Measurements from ENCODE around the gene BTG3.

Gene BTG3

GRCh38 chr21:17585875-17586450 is 26.7 kb downstream of the BTG3 start:
- DNase-seq (ENCODE audit: low read depth), result no peak

DNA sequence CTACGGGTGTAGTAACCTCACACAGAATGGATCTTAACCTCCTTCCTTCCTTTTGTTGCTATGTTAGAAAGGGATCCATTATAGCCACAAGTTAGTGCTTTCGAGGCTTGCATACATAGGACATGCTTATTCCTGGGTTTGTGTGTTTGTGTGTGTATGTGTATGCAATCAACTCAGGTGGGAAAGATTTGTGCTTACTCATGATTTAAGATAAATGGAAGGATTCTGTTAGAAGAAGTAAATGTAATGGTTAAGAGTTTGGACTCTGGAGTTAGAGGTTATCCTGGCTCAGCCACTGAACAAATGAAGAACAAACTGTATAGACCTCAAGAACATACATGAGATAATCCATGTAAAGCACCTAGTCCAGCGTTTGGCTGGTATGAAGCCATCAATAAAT is 28.8 kb downstream of the BTG3 start:
- no peak for DNase-seq (ENCODE audit: low read depth)

DNA sequence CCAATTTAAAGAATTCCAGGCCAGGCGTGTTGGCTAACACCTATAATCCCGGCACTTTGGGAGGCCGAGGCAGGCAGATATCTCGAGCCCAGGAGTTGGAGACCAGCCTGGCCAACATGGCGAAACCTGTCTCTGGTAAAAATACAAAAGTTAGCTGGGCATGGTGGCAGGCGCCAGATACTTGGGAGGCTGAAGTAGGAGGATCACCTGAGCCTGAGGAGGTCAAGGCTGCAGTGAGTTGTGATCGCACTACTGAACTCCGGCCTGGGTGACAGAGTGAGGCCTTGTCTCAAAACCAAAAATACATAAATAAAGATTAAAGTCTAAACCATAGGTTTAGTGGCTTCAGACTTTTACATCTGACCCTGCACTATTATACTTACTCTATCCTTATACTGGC is 32.4 kb downstream of the BTG3 start:
- no peak for DNase-seq (ENCODE audit: low read depth)

GRCh38 chr21:17578876-17579275 is 33.8 kb downstream of the BTG3 start:
- DNase-seq (ENCODE audit: low read depth), result no peak

GRCh38 chr21:17578162-17578561 is 34.5 kb downstream of the BTG3 start:
- DNase-seq (ENCODE audit: low read depth), result no peak

- no peak for DNase-seq (ENCODE audit: low read depth)
Observed at GRCh38 chr21:17577701-17578100, 35.0 kb downstream of the BTG3 start.

- DNase-seq (ENCODE audit: low read depth), result no peak
Observed at GRCh38 chr21:17576080-17576835, 36.4 kb downstream of the BTG3 start.

DNA sequence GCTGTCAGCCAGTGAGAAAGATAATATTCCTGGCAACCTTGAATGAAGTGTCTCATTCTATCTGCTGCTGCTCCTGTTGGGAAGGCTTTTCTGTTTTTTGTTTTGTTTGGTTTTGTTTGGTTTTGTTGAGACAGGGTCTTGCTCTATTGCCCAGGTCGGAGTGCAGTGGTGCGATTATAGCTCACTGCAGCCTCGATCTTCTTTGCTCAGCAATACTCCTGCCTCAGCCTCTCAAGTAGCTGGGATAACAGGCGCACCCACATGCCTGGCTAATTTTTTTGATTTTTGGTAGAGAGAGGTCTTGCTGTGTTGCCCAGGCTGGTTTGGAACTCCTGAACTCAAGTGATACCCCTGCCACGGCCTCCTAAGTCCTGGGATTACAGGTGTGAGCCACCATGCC is 37.6 kb downstream of the BTG3 start:
- DNase-seq (ENCODE audit: low read depth), result no peak

GRCh38 chr21:17572431-17572830 is 40.3 kb downstream of the BTG3 start:
- DNase-seq (ENCODE audit: low read depth), result no peak

- no peak for DNase-seq (ENCODE audit: low read depth)
Observed at GRCh38 chr21:17570786-17571185, 41.9 kb downstream of the BTG3 start.

DNA sequence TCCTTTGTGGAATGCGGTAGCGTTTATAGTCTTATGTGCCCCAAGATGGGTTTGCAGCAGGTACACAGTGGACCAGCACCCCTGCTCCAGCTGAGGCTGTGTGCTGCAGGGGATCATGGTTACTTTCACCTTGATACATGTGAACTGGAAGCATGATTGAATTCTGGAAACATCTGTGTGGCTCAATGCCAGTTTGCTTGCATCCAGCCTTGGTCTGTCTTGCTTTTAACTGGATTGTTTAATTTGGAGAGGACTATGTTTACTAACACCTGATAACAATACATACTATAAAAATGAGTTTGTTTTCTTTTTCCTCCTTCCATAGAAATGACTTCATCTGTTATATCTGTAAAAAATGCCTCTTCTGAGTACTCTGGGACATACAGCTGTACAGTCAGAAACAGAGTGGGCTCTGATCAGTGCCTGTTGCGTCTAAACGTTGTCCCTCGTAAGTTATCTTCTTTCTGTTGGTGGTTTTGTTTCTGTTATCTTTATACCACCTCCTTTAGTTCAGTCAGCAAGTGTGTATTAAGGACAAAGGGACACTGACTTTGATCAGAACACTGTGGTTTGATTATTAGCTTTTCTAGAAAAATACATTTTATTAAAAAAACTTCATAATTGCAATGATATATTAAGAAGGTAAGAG is 52.2 kb downstream of the BTG3 start:
- DNase-seq (ENCODE audit: low read depth), result no peak

DNA sequence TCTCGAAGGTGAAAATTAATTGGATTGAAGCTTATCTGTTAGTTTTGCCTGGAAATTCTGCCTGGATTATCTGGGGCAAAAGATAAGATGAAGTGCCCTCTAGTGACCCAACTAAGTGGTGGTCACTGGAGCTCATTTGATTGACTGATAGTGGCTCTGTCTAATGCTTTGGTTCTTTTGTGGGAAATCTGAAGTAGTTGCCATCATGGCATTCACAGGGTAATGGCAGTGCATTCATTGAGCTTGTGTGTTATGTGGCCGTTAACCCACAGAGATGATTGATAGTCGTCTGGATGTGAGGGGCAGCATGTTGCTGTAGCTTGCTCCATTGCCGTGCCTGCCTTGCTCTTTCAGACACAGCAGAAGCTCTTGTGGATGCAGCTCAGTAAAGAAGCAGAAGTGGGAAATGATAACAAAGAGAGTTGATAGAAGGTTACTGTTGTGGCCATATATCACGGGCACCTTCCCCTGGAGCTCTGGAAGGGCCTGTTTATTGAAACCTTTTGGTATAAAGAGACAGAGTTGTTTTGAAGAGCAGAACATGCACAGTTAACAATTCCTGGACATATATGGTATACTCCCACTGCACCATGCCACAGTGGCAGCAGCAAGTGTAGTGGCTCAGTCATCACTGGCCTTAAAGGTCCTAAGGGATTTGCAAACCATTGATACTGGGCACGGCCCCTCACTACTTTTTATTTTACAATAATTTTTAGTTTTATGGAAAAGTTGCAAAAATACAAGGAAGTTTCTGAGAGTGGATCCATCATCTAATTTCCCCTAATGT is 57.8 kb downstream of the BTG3 start:
- no peak for DNase-seq (ENCODE audit: low read depth)

- no peak for DNase-seq (ENCODE audit: low read depth)
Observed at GRCh38 chr21:17554120-17554519, 58.6 kb downstream of the BTG3 start.

GRCh38 chr21:17552410-17552809 is 60.3 kb downstream of the BTG3 start:
- DNase-seq (ENCODE audit: low read depth), result no peak

DNA sequence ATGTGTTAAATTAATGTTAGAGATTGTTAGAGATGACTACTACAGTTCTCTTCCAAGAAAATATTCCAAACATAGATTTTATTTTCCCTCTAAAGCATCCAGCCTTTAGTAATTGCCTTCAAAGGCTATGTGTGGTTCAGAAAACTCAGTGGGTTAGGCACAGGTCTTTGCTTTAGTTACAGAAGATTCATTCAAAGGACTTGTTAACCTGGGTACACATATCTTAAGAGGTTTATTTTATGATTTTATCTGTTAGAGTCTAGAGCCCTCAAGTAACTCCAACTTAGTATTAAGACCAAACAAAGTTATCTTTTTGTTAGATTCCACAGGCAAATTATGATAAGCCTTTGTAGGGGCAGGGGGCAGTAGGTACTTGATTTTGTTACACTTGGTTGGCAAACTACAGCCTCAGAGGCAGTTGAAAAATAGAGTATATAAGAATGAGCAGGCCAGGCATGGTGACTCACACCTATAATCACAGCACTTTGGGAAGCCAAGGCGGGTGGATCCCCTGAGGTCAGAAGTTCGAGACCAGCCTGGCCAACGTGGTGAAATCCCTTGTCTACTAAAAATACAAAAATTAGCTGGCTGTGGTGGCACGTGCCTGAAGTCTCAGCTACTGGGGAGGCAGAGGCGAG is 61.9 kb downstream of the BTG3 start:
- no peak for DNase-seq (ENCODE audit: low read depth)

- DNase-seq (ENCODE audit: low read depth), result no peak
Observed at GRCh38 chr21:17548262-17548661, 64.4 kb downstream of the BTG3 start.

GRCh38 chr21:17545007-17545406 is 67.7 kb downstream of the BTG3 start:
- DNase-seq (ENCODE audit: low read depth), result no peak

All from stimulated activated CD8-positive, alpha-beta memory T cell treated with anti-CD3 and anti-CD28 coated beads, Interleukin-12 subunit alpha, Interleukin-12 subunit beta, amount 100 ng/mL, for 1 hour (primary cell).